T-cell (primary cell): ENCODE measurements around the gene CCDC78. TPM values are rescaled to one million over a fixed set of nuclear protein-coding genes. Genes with fewer than 3 reads are reported as not detected.
A peak's percentile ranks its signal among the peaks of the same experiment; 100 is the strongest.

Experiments used
- ATAC-seq, 4 experiments: fragments of 200-7000 bp in 3 of 4; fragments of 150-1000 bp in 1 of 4; cut with Tn5 transposase; replicated peaks in 1 of 4; 1 replicate in 3 of 4; 2 replicates in 1 of 4; pipeline ENCODE4 v1.10.0; 2021; ENCODE audit warnings: moderate library complexity in 3 of 4, mild to moderate bottlenecking in 2 of 4, moderate number of reproducible peaks in 1 of 4
- CTCF ChIA-PET, 2 donors: fragments of 300-600 bp; sonication (Branson Sonifier 250); formaldehyde crosslinking; loops; one replicate each; lab custom pipeline; 2022; ENCODE audit warnings: antibody characterized with exemption in 2 of 2; lab: Charles Lee
- POLR2A ChIA-PET, 2 donors: fragments of 300-600 bp; sonication (Branson Sonifier 250); formaldehyde crosslinking; loops; one replicate each; lab custom pipeline; 2022; ENCODE audit warnings: antibody characterized with exemption in 2 of 2; lab: Charles Lee
- DNase-seq, 35 experiments: peaks; one replicate each; pipeline versions ENCODE4 v3.0.0 to v3.0.0-alpha.2; 2013 to 2023
- H3K27ac ChIP-seq: one replicate; pipeline ENCODE4 v1.5.1; 2013; ENCODE audit warnings: low read length
- H3K27me3 ChIP-seq, 2 experiments: replicated peaks in 1 of 2; 1 replicate in 1 of 2; 2 replicates in 1 of 2; pipeline versions ENCODE4 v1.6.1 to v1.7.0; 2013; ENCODE audit warnings: low read length in 1 of 2, mixed read lengths in 1 of 2; ENCODE audit not compliant: control insufficient read depth in 2 of 2, insufficient read depth in 2 of 2; ENCODE audit errors: extremely low read depth in 1 of 2
- H3K36me3 ChIP-seq, 2 donors: 1 replicate in 1 of 2; 2 replicates in 1 of 2; pipeline versions ENCODE4 v1.6.1 to v1.7.0; 2013; ENCODE audit warnings: low read length in 1 of 2; ENCODE audit not compliant: control insufficient read depth in 2 of 2, insufficient read depth in 1 of 2; ENCODE audit errors: extremely low read depth in 1 of 2
- H3K4me1 ChIP-seq, 2 experiments: 1 replicate in 1 of 2; 2 replicates in 1 of 2; pipeline versions ENCODE4 v1.6.1 to v1.7.0; 2013; ENCODE audit warnings: low read length in 2 of 2, mixed read lengths in 1 of 2; ENCODE audit not compliant: insufficient read depth in 2 of 2, control insufficient read depth in 1 of 2; ENCODE audit errors: extremely low read depth in 1 of 2
- H3K4me3 ChIP-seq, 2 donors: 1 replicate in 1 of 2; 2 replicates in 1 of 2; pipeline versions ENCODE4 v1.5.1 to v1.7.0; 2013; ENCODE audit warnings: mild to moderate bottlenecking in 2 of 2, low read length in 1 of 2, moderate library complexity in 1 of 2; ENCODE audit not compliant: control insufficient read depth in 1 of 2; ENCODE audit errors: extremely low read depth in 1 of 2
- H3K9me3 ChIP-seq: 2 replicates; pipeline ENCODE4 v1.7.0; 2013
- H3K27ac Mint-ChIP-seq, 2 donors: one replicate each; pipeline ENCODE4 v1.8.0; 2020 to 2021; ENCODE audit warnings: mild to moderate bottlenecking in 2 of 2, mixed read lengths in 2 of 2
- H3K27me3 Mint-ChIP-seq, 2 donors: one replicate each; pipeline ENCODE4 v1.8.0; 2021 to 2022; ENCODE audit warnings: mixed read lengths in 2 of 2
- H3K36me3 Mint-ChIP-seq: one replicate; pipeline ENCODE4 v1.8.0; 2021; ENCODE audit warnings: mixed read lengths
- H3K4me1 Mint-ChIP-seq, 3 donors: one replicate each; pipeline ENCODE4 v1.8.0; 2020 to 2022; ENCODE audit warnings: mixed read lengths in 3 of 3, mild to moderate bottlenecking in 1 of 3
- H3K4me3 Mint-ChIP-seq, 3 donors: one replicate each; pipeline ENCODE4 v1.8.0; 2020 to 2022; ENCODE audit warnings: mild to moderate bottlenecking in 3 of 3, mixed read lengths in 3 of 3, moderate library complexity in 3 of 3
- H3K9me3 Mint-ChIP-seq, 3 donors: one replicate each; pipeline ENCODE4 v1.8.0; 2020 to 2022; ENCODE audit warnings: mixed read lengths in 3 of 3
- WGBS: methylation state at CpG from one replicate; pipeline ENCODE4 v1.1.5; 2013; ENCODE audit warnings: missing lambda C conversion rate; ENCODE audit not compliant: insufficient coverage; 5-methylcytosine and 5-hydroxymethylcytosine counted together
- total RNA-seq, 35 experiments: library from RNA in 6 of 35; stranded (reverse) in 6 of 35; fragments of 120-200 nt in 1 of 35; gene quantifications; one replicate each; pipeline versions ENCODE4 v1.2.1 to v1.2.4 and lab custom pipeline; 2013 to 2026

Gene CCDC78
- total RNA-seq, 5 donors from 2014 or later (not counting 1 experiment from before 2014, with no cell fraction given), result 3.1 to 17.1 (median 8.6) TPM

DNA sequence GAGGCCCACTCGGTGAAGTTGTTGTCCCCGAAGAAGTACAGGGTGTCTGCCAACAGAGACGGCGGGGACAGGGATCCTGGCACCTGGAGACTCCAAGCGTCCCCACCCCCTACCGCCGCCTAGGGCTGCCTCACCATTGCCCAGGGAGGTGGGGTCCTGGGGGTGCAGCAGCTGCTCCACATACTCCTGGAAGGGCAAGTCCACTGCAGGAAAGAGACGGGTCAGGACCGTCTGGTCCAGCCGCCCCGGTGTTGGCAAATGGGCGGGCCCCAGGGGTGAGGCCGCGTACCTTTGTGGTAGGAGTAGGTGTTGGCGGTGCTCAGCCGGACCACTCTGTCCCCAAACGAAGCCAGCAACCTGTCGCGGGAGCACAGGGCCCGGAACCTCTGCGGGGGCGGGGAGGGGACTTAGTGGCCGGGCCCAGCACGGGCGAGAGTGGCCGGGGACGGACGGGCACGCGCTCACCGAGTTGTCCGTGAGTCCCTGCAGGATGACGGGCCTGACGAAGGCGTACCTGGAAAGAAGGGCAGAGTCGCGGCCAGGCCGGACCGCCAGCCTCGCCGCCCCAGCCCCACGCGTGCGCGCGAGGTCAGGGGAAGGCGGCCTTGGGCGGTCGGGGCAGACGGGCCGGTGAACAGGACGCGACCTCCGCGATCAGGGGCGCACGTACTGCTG is 42.7 kb downstream of the CCDC78 start:
- H3K9me3 Mint-ChIP-seq, result no peaks in the 10 kb centered on the region
- H3K27me3 Mint-ChIP-seq, result no peaks in the 10 kb centered on the region
- 22% methylated on average over 56 of the region's 57 CpGs for WGBS
- DNase-seq (no peak), ATAC-seq (no peak)
- no peak overlapping the region for H3K27ac ChIP-seq
- peaks cover 2 to 66% of the 10 kb centered on the region in 2 experiments for H3K4me1 ChIP-seq
- ChIA-PET CTCF (no interaction called here), POLR2A (no interaction called here)
- peak overlapping the region; percentile 68 to 77 (median 71) for H3K4me3 Mint-ChIP-seq
- H3K36me3 ChIP-seq, result peaks cover 8 to 28% of the 10 kb centered on the region in 2 donors
- peak overlapping the region; percentile 22 to 48 for H3K4me3 ChIP-seq
- H3K36me3 Mint-ChIP-seq, result peaks cover 4% of the 10 kb centered on the region
- no peaks in the 10 kb centered on the region for H3K9me3 ChIP-seq
- peak overlapping the region; percentile 65 to 66 for H3K27ac Mint-ChIP-seq
- no peaks in the 10 kb centered on the region for H3K27me3 ChIP-seq
- H3K4me1 Mint-ChIP-seq, result peaks cover 17 to 42% (median 36%) of the 10 kb centered on the region in 3 donors

- DNase-seq (peak in 1 of 35 experiments; percentile 34), ATAC-seq (no peak)
- peak overlapping the region; percentile 66 for H3K27ac Mint-ChIP-seq
- no peak overlapping the region for H3K27ac ChIP-seq
- 90% methylated on average over 27 of the region's 36 CpGs for WGBS
- H3K4me3 Mint-ChIP-seq, result peak overlapping the region; percentile 68 to 77 (median 71)
- no peak overlapping the region for H3K4me3 ChIP-seq
- H3K4me1 ChIP-seq, result peaks cover 2 to 65% of the 10 kb centered on the region in 2 experiments
- ChIA-PET CTCF (no interaction called here), POLR2A (no interaction called here)
- H3K27me3 ChIP-seq, result no peaks in the 10 kb centered on the region
- H3K9me3 ChIP-seq, result no peaks in the 10 kb centered on the region
- peaks cover 8 to 28% of the 10 kb centered on the region in 2 donors for H3K36me3 ChIP-seq
- H3K36me3 Mint-ChIP-seq, result peaks cover 4% of the 10 kb centered on the region
- H3K4me1 Mint-ChIP-seq, result peaks cover 17 to 42% (median 36%) of the 10 kb centered on the region in 3 donors
- no peaks in the 10 kb centered on the region for H3K9me3 Mint-ChIP-seq
- H3K27me3 Mint-ChIP-seq, result no peaks in the 10 kb centered on the region
Observed at GRCh38 chr16:682493-683395, 43.5 kb downstream of the CCDC78 start.

DNA sequence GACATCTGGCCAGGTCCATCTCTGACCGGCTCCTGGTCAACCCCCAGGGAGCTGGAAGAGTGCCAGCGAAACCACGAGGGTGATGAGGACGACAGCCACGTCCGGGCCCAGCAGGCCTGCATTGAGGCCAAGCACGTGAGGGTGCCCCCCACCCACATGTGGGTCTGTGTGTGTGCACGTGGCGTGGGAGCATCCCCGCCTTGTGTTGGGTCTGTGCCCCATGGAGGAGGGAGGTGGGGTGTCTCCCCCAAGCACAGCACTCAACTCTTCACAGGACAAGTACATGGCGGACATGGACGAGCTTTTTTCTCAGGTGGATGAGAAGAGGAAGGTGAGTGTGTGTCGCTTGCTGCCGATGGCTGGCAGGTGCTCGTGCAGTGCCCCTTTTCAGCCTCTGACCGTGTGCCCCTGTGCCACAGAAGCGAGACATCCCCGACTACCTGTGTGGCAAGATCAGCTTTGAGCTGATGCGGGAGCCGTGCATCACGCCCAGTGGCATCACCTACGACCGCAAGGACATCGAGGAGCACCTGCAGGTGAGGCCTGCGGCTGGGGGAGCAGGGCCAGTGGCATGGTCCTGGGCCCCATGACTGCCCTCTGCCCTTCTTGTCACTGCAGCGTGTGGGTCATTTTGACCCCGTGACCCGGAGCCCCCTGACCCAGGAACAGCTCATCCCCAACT is 44.4 kb downstream of the CCDC78 start:
- no peak for DNase-seq
- Histone ChIP-seq H3K9me3 (no peaks in the 10 kb centered on the region), H3K4me1 (peaks cover 2 to 73% of the 10 kb centered on the region in 2 experiments), H3K36me3 (peaks cover 5 to 26% of the 10 kb centered on the region in 2 donors), H3K4me3 (no peak overlapping the region), H3K27ac (no peak overlapping the region), H3K27me3 (peaks cover 0 to 6% of the 10 kb centered on the region in 2 experiments)
- Mint-ChIP-seq H3K4me3 (peak overlapping the region; percentile 68 to 77 (median 71)), H3K9me3 (no peaks in the 10 kb centered on the region), H3K4me1 (peaks cover 17 to 45% (median 38%) of the 10 kb centered on the region in 3 donors), H3K27me3 (no peaks in the 10 kb centered on the region), H3K36me3 (peaks cover 4% of the 10 kb centered on the region), H3K27ac (peak overlapping the region; percentile 57 to 69)
- no peak for ATAC-seq
- CTCF ChIA-PET, result no interaction called here
- POLR2A ChIA-PET, result no interaction called here
- WGBS, result 81% methylated on average over 20 of the region's 28 CpGs

GRCh38 chr16:680967-681745 is 45.1 kb downstream of the CCDC78 start:
- Histone ChIP-seq H3K27ac (peak overlapping the region; percentile 35), H3K27me3 (peaks cover 0 to 14% of the 10 kb centered on the region in 2 experiments), H3K9me3 (no peaks in the 10 kb centered on the region), H3K36me3 (peaks cover 5 to 20% of the 10 kb centered on the region in 2 donors), H3K4me1 (peaks cover 2 to 76% of the 10 kb centered on the region in 2 experiments), H3K4me3 (peak overlapping the region; percentile 58 to 80)
- peak overlapping the region; percentile 68 to 77 (median 71) for H3K4me3 Mint-ChIP-seq
- WGBS, result 44% methylated on average over 34 of the region's 44 CpGs
- H3K4me1 Mint-ChIP-seq, result peaks cover 15 to 47% (median 41%) of the 10 kb centered on the region in 3 donors
- peaks cover 4% of the 10 kb centered on the region for H3K36me3 Mint-ChIP-seq
- H3K9me3 Mint-ChIP-seq, result no peaks in the 10 kb centered on the region
- ChIA-PET CTCF (interaction anchor here in 1 of 2 donors (0.6 kb wide), 1 partner anchor 699 kb away, joined by 5 read pairs; no protein-coding TSS in a partner anchor), POLR2A (interaction anchor here in 1 of 2 donors (0.6 kb wide), 1 partner anchor 18 kb away, joined by 3 read pairs; no protein-coding TSS in a partner anchor)
- no peaks in the 10 kb centered on the region for H3K27me3 Mint-ChIP-seq
- DNase-seq (peak in 1 of 35 experiments; percentile 34), ATAC-seq (no peak)
- H3K27ac Mint-ChIP-seq, result peak overlapping the region; percentile 57 to 69

- peak overlapping the region; percentile 16 to 39 for H3K27ac Mint-ChIP-seq
- Histone ChIP-seq H3K4me1 (peaks cover 2 to 76% of the 10 kb centered on the region in 2 experiments), H3K36me3 (peaks cover 5 to 20% of the 10 kb centered on the region in 2 donors), H3K9me3 (no peaks in the 10 kb centered on the region), H3K4me3 (peak overlapping the region; percentile 58 to 80), H3K27me3 (peaks cover 0 to 15% of the 10 kb centered on the region in 2 experiments), H3K27ac (peak overlapping the region; percentile 35)
- DNase-seq, result no peak
- peaks cover 12 to 42% (median 40%) of the 10 kb centered on the region in 3 donors for H3K4me1 Mint-ChIP-seq
- H3K36me3 Mint-ChIP-seq, result peaks cover 4% of the 10 kb centered on the region
- peak overlapping the region; percentile 68 to 77 (median 71) for H3K4me3 Mint-ChIP-seq
- no peaks in the 10 kb centered on the region for H3K27me3 Mint-ChIP-seq
- ATAC-seq, result no peak
- ChIA-PET CTCF (interaction anchor here in 1 of 2 donors (0.6 kb wide), 1 partner anchor 700 kb away, joined by 5 read pairs; no protein-coding TSS in a partner anchor), POLR2A (interaction anchor here in 1 of 2 donors (0.6 kb wide), 1 partner anchor 17 kb away, joined by 3 read pairs; no protein-coding TSS in a partner anchor)
- H3K9me3 Mint-ChIP-seq, result no peaks in the 10 kb centered on the region
- WGBS, result under 1% methylated on average over 37 of the region's 38 CpGs
Observed at GRCh38 chr16:680625-680945, 45.7 kb downstream of the CCDC78 start.
